Measurements from ENCODE around the gene MBL2.

Gene MBL2

DNA sequence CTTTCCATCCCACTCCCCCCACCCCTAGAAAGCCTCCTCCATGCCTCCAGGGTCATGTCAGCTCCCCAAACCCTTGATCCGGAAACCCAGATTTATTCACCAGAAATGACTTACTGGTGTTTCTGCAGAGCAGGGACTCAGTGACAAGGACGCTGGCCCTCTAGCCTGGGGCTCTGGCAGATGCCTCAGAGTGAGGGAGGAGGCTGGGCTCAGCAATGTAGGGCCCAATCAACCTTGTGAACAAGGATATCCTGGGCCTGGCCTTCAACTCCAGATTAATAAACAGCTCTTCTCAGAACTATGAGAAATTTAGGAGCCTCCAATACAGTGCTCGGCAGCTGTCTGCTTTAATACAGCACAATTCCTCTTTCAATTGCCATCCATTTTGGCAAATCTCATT is at the start of gene MBL2:
Gene MBL2 (minus strand): TSS at position 162 of the 400 bp plus-strand sequence. CDS start 1,149 bp downstream, outside the sequence.
- TF ChIP-seq, protein P1, sequence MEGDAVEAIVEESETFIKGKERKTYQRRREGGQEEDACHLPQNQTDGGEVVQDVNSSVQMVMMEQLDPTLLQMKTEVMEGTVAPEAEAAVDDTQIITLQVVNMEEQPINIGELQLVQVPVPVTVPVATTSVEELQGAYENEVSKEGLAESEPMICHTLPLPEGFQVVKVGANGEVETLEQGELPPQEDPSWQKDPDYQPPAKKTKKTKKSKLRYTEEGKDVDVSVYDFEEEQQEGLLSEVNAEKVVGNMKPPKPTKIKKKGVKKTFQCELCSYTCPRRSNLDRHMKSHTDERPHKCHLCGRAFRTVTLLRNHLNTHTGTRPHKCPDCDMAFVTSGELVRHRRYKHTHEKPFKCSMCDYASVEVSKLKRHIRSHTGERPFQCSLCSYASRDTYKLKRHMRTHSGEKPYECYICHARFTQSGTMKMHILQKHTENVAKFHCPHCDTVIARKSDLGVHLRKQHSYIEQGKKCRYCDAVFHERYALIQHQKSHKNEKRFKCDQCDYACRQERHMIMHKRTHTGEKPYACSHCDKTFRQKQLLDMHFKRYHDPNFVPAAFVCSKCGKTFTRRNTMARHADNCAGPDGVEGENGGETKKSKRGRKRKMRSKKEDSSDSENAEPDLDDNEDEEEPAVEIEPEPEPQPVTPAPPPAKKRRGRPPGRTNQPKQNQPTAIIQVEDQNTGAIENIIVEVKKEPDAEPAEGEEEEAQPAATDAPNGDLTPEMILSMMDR (IDR thresholded peaks at IDR 0.05): no peak

DNA sequence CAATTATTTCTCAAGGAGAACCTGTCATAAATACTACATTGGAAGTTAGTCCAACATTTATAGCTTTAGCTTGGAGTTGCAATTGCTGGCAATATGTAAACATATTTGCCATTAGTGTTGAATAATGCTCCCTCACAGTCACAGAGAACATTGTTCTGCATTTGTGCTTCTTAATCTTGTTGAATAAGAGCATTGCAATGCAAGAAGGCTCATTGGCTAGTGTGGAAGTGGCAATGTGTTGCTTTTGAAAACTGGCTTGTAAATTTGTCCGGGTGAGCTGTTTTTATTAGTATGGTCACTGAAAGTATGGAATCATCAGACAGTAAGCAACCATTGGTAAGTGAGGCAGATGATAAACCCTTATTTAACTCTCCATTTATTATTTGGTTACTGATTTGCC is 47.7 kb upstream of the MBL2 start:
- TF ChIP-seq, protein P1 (IDR thresholded peaks at IDR 0.05): no peak

DNA sequence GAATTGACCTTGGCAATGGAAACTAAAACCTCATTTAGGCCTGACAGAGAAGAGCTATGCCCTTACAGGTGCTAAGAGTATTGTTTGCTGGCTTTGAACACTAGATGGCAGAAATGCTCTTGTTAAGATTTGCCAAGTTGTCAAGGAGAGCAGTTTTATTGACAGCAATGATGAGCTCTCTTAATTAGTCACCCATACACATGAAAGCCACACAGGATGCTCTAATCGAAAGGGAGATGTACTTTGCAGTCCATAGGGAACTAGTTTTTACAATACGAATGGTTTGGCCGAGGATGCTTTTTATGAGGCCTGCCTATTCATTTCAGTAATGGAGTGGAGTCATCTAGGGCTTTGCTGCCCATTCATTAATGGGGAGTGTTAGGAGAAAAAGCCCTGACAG is 45.4 kb upstream of the MBL2 start:
- TF ChIP-seq, protein P1 (IDR thresholded peaks at IDR 0.05): peak; percentile 80

DNA sequence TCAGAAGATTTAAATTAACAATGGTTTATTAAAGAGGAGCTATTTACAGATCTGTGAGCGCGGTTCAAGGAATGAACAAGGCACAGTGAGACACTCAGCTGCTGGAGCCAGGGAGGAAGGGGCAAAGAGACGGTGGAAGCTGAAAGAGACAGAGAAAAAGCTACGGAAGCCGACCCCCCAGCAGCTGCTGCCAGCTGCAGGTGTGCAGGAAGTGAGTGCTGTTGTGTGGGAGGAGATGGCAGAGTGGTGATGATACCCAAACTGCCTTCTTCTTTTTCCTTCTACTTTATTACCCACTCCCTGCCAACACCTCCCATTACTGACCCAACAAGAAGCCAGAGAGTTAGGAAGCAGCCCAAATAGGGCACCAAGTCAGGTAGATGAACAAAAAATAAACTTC is 41.9 kb upstream of the MBL2 start:
- TF ChIP-seq, protein P1 (IDR thresholded peaks at IDR 0.05): no peak

DNA sequence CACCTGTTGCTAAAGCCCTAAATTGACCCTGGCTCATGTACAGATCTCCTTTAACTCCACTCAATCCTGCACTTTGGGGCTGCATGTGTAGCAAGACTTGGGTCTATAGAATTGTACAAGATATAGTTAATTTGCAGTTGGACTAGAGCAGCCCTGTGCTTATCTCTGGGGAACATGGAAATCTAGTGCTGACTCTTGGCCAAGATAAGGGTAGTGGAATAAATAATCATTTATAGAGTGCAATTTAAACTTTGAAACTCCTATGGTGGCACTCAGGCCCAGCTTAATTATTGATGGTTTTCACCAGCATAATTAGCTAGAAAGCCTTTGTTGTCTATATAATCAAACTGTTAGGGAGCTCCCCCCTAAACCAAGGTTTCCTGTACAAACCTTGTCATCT is 39.2 kb upstream of the MBL2 start:
- TF ChIP-seq, protein P1 (IDR thresholded peaks at IDR 0.05): no peak

DNA sequence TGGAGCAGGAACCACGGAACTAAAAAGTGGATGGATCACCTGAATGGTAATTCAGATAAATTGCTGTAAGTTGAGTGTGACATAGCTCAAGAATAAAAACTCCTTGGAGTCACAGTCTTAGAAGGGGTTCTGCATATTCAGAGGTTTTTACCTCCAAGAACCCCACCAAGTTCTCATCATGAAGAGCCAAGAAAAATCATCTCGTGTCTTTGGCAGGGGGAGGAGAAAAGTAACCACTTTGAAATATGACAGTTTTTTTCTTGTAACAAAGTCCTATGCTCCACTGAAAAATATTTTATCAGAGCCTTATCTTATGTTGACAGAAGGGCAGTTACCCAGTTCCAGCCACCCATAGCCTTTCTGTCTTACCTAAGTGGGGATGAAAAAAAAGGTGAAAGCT is 38.2 kb upstream of the MBL2 start:
- TF ChIP-seq, protein P1 (IDR thresholded peaks at IDR 0.05): no peak

DNA sequence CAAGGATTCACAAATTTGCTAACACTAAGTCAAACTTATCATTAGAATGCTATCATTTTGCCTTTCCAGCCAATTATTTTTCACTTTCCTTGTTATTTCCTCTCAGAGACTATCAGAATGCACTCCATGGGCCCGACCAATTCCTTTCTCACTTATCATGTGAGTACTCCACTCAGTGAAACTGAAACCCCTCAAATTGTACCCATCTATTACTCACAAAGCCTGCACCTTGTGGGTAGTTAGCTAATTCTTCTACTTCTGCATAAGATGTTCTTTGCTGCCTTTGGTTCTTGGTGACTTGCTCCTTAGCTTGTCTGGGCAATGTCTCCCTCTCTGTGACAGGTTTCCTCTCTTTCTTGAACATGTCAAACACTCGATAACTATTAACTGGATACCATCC is 35.2 kb upstream of the MBL2 start:
- TF ChIP-seq, protein P1 (IDR thresholded peaks at IDR 0.05): no peak

All from LNCAP (cell line).